Measurements from ENCODE around the gene WDR86. TPM values are rescaled to one million over a fixed set of nuclear protein-coding genes. Genes with fewer than 3 reads are reported as not detected.

Gene WDR86
- total RNA-seq, 4 donors from 2014 or later = 1.4 to 2.4 (median 2.0) TPM; not detected in 1

GRCh38 chr7:151431281-151431767, 21.5 kb upstream of the WDR86 start:
- no peak overlapping the region for H3K4me3 ChIP-seq (ENCODE audit: low read depth, poor library complexity, severe bottlenecking)
- intact Hi-C loops (cut with DNase I; ENCODE audit: low total_unique reads) = no loop called here

GRCh38 chr7:151430391-151431205, 20.8 kb upstream of the WDR86 start:
- H3K4me3 ChIP-seq (ENCODE audit: low read depth, poor library complexity, severe bottlenecking) = no peak overlapping the region
- intact Hi-C loops (cut with DNase I; ENCODE audit: low total_unique reads) = no loop called here
- TF ChIP-seq POLR2A (IDR thresholded peaks at IDR 0.05) = no peak
- no peak for TF ChIP-seq CTCF (IDR thresholded peaks at IDR 0.05)
- 89 to 92% methylated on average over 16 of the region's 16 CpGs for WGBS, 2 donors
- no peak for DNase-seq (ENCODE audit: low spot score in 2 of 2)

More at GRCh38 chr7:151431281-151431767, 21.5 kb upstream of the WDR86 start:
- DNase-seq (ENCODE audit: low spot score in 2 of 2) = no peak
- 87 to 93% methylated on average over 13 of the region's 13 CpGs for WGBS, 2 donors
- no peak for TF ChIP-seq POLR2A (IDR thresholded peaks at IDR 0.05)
- TF ChIP-seq CTCF (IDR thresholded peaks at IDR 0.05) = no peak

GRCh38 chr7:151429560-151430331, 19.9 kb upstream of the WDR86 start:
- H3K4me3 ChIP-seq (ENCODE audit: low read depth, poor library complexity, severe bottlenecking) = no peak overlapping the region
- no peak for TF ChIP-seq CTCF (IDR thresholded peaks at IDR 0.05)
- TF ChIP-seq POLR2A (IDR thresholded peaks at IDR 0.05) = no peak
- intact Hi-C loops (cut with DNase I; ENCODE audit: low total_unique reads) = no loop called here
- 34 to 38% methylated on average over 8 to 10 of the region's 10 CpGs for WGBS, 2 donors
- DNase-seq (ENCODE audit: low spot score in 2 of 2) = no peak

GRCh38 chr7:151429237-151429559, 19.4 kb upstream of the WDR86 start:
- intact Hi-C loops (cut with DNase I; ENCODE audit: low total_unique reads) = no loop called here
- DNase-seq (ENCODE audit: low spot score in 2 of 2) = no peak
- 88 to 92% methylated on average over 5 of the region's 5 CpGs for WGBS, 2 donors
- TF ChIP-seq POLR2A (IDR thresholded peaks at IDR 0.05) (no peak), CTCF (IDR thresholded peaks at IDR 0.05) (no peak)
- H3K4me3 ChIP-seq (ENCODE audit: low read depth, poor library complexity, severe bottlenecking) = no peak overlapping the region

- intact Hi-C loops (cut with DNase I; ENCODE audit: low total_unique reads) = no loop called here
- 61 to 62% methylated on average over 13 of the region's 13 CpGs for WGBS, 2 donors
- no peak overlapping the region for H3K4me3 ChIP-seq (ENCODE audit: low read depth, poor library complexity, severe bottlenecking)
- DNase-seq (ENCODE audit: low spot score in 2 of 2) = no peak
- TF ChIP-seq POLR2A (IDR thresholded peaks at IDR 0.05) (no peak), CTCF (IDR thresholded peaks at IDR 0.05) (no peak)
Measured at GRCh38 chr7:151428378-151429236, 18.8 kb upstream of the WDR86 start.
